ENCODE measurements around the gene SLC26A5.

GRCh38 chr7:103381280-103382031, 64.6 kb downstream of the SLC26A5 start:
- TF ChIP-seq CTCF (IDR thresholded peaks at IDR 0.05): no peak
- no peak for TF ChIP-seq POLR2A (IDR thresholded peaks at IDR 0.05)
